HFF-Myc (cell line): ENCODE results near the gene ERAL1.
"Not testable (repeated sequence)": the region's sequence is repeated elsewhere in the genome, so short reads cannot be mapped to it uniquely, and the experiment has no call there.

Source experiments
- DNase-seq: peaks from one replicate; pipeline ENCODE4 v3.0.0-alpha.2; 2011; ENCODE audit warnings: low read depth; ENCODE audit errors: extremely low read depth
- H3K4me3 ChIP-seq: replicated peaks from 2 replicates; pipeline ENCODE4 v1.5.1; 2011; ENCODE audit warnings: low read depth, mild to moderate bottlenecking, control low read depth, low read length
- CTCF ChIP-seq: IDR thresholded peaks from 2 replicates; pipeline ENCODE4 v1.5.1; 2012; ENCODE audit warnings: mild to moderate bottlenecking, low read depth, low read length, control low read depth; ENCODE audit errors: missing control alignments

ERAL1 gene

GRCh38 chr17:28900986-28901726, 46.3 kb downstream of the ERAL1 start:
- TF ChIP-seq CTCF, result no peak
- DNase-seq, result no peak
- no peak overlapping the region for H3K4me3 ChIP-seq

GRCh38 chr17:28901866-28902818, 47.3 kb downstream of the ERAL1 start:
- peak overlapping the region; percentile 61 for H3K4me3 ChIP-seq
- DNase-seq, result no peak

GRCh38 chr17:28902819-28903545, 48.2 kb downstream of the ERAL1 start, which contains the start of gene DHRS13:
Gene DHRS13, minus strand, starts transcription at chr17:28903079. Its CDS starts 135 bp downstream, at chr17:28902944.
- H3K4me3 ChIP-seq, result peak within 1 kb of the TSS; percentile 61
- TF ChIP-seq CTCF, result peak; percentile 85
- peak; percentile 51 for DNase-seq

More at GRCh38 chr17:28901866-28902818, 47.3 kb downstream of the ERAL1 start:
- no peak for TF ChIP-seq CTCF

- not testable (repeated sequence) for H3K4me3 ChIP-seq, DNase-seq
Measured at GRCh38 chr17:28903546-28903841, 48.7 kb downstream of the ERAL1 start.

GRCh38 chr17:28904800-28905199, 50.0 kb downstream of the ERAL1 start:
- TF ChIP-seq CTCF, result no peak
- DNase-seq, result no peak

GRCh38 chr17:28906276-28906675, 51.5 kb downstream of the ERAL1 start:
- no peak for TF ChIP-seq CTCF
- DNase-seq, result no peak
- H3K4me3 ChIP-seq, result no peak overlapping the region

More at GRCh38 chr17:28904800-28905199, 50.0 kb downstream of the ERAL1 start:
- no peak overlapping the region for H3K4me3 ChIP-seq
